ENCODE measurements around the gene TMEM132D.

GRCh38 chr12:129363041-129363440 lies 540.8 kb downstream of the TMEM132D start:
- TF ChIP-seq CTCF (IDR thresholded peaks at IDR 0.05) (no peak), EZH2 (IDR thresholded peaks at IDR 0.05) (no peak), EZH2phosphoT487 (IDR thresholded peaks at IDR 0.05) (no peak)
